HUES48 (cell line): ENCODE measurements around the gene F2RL2.

Experiments used
- H3K27ac ChIP-seq: one replicate; pipeline ENCODE4 v1.7.0; 2013; ENCODE audit warnings: low read depth, low read length, inconsistent platforms
- H3K27me3 ChIP-seq: 2 replicates; pipeline ENCODE4 v1.6.1; 2013; ENCODE audit warnings: mild to moderate bottlenecking, low read length; ENCODE audit not compliant: control insufficient read depth, insufficient read depth
- H3K36me3 ChIP-seq: 2 replicates; pipeline ENCODE4 v1.6.1; 2013; ENCODE audit warnings: low read length; ENCODE audit not compliant: control insufficient read depth, insufficient read depth
- H3K4me1 ChIP-seq: 2 replicates; pipeline ENCODE4 v1.6.1; 2013; ENCODE audit warnings: mild to moderate bottlenecking, low read length; ENCODE audit not compliant: control insufficient read depth, insufficient read depth
- H3K4me3 ChIP-seq: 2 replicates; pipeline ENCODE4 v1.5.1; 2013; ENCODE audit warnings: mild to moderate bottlenecking, low read depth, low read length
- H3K9ac ChIP-seq: 2 replicates; pipeline ENCODE4 v1.6.1; 2013; ENCODE audit warnings: mild to moderate bottlenecking, low read depth, low read length, moderate library complexity
- H3K9me3 ChIP-seq: 2 replicates; pipeline ENCODE4 v1.6.1; 2013; ENCODE audit warnings: low read length; ENCODE audit not compliant: control insufficient read depth, insufficient read depth

Gene F2RL2, protein sequence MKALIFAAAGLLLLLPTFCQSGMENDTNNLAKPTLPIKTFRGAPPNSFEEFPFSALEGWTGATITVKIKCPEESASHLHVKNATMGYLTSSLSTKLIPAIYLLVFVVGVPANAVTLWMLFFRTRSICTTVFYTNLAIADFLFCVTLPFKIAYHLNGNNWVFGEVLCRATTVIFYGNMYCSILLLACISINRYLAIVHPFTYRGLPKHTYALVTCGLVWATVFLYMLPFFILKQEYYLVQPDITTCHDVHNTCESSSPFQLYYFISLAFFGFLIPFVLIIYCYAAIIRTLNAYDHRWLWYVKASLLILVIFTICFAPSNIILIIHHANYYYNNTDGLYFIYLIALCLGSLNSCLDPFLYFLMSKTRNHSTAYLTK

DNA sequence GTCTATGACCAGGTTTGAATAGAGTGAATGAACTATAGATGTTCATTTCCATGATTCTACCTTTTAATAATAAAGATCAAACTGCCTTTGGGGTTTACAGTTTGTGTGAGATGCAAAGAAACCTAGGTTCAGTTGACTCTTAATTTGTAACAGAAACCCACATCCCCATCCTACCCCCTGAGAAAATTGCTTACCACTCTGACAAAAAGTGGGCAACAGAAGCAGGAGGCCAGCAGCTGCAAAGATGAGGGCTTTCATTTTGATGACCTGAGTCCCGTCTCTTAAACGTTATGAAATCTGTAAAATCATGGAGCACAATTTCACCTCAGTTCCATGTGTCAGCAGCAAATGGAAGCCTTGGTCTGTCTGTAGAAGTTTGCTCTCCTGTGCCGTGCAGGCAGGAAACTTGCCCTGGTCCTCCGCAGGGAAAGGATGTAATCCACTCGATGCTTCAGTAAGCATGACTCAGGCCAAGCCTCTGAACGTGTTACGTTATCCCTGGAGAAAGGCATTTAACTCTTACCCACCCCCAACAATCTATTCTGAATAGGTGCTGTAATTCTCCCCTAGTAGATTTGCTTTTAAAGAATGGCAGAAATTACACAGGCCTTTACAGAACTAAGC, at the start of gene F2RL2:
F2RL2 (minus strand) TSS at position 431 of the 624 bp plus-strand sequence; CDS start at position 258, 173 bp downstream.
- Histone ChIP-seq H3K36me3 (no peaks in the 10 kb centered on the region), H3K9me3 (no peaks in the 10 kb centered on the region), H3K4me1 (peaks cover 15% of the 10 kb centered on the region; the same call in 1 of the 2 replicates), H3K4me3 (peak within 1 kb of the TSS; percentile 42; the same call in 1 of the 2 replicates), H3K9ac (no peak within 1 kb of the TSS; the same call in 1 of the 2 replicates), H3K27ac (no peak within 1 kb of the TSS), H3K27me3 (no peaks in the 10 kb centered on the region)

DNA sequence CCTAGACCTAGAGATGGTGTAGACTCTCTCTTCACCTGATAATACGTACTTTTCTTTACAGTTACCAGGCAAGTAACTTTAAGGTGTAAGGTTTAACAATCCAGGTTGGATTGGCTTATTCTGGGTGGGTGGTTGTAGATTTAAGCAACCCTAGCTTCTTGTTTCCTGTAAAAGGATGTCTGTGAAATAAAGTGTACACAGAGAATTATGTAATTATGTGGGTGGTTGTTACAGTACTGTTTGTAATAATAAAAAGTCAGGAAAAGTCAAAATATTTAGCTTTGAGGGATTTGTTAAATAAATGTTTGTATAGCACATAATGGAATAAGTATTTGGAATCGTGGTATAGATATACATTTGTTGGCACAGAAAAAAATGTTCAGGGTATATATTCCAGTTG, 49.0 kb upstream of the F2RL2 start:
- Histone ChIP-seq H3K27ac (no peak overlapping the region), H3K27me3 (no peaks in the 10 kb centered on the region), H3K9me3 (no peaks in the 10 kb centered on the region), H3K9ac (no peak overlapping the region), H3K4me1 (no peaks in the 10 kb centered on the region), H3K36me3 (peaks cover 18% of the 10 kb centered on the region; the same call in 1 of the 2 replicates), H3K4me3 (no peak overlapping the region)

GRCh38 chr5:76670508-76670907, 47.3 kb upstream of the F2RL2 start:
- Histone ChIP-seq H3K27ac (no peak overlapping the region), H3K9me3 (no peaks in the 10 kb centered on the region), H3K27me3 (no peaks in the 10 kb centered on the region), H3K9ac (no peak overlapping the region), H3K4me1 (no peaks in the 10 kb centered on the region), H3K36me3 (peaks cover 18% of the 10 kb centered on the region; the same call in 1 of the 2 replicates), H3K4me3 (no peak overlapping the region)

- Histone ChIP-seq H3K4me1 (no peaks in the 10 kb centered on the region), H3K9me3 (no peaks in the 10 kb centered on the region), H3K4me3 (no peak overlapping the region), H3K36me3 (peaks cover 14% of the 10 kb centered on the region; the same call in 1 of the 2 replicates), H3K9ac (no peak overlapping the region), H3K27me3 (no peaks in the 10 kb centered on the region), H3K27ac (no peak overlapping the region)
These were observed 46.0 kb upstream of the F2RL2 start for GRCh38 chr5:76669245-76669644.

- Histone ChIP-seq H3K4me1 (no peaks in the 10 kb centered on the region), H3K36me3 (peaks cover 7% of the 10 kb centered on the region; the same call in 1 of the 2 replicates)
These were observed 44.3 kb upstream of the F2RL2 start for GRCh38 chr5:76667495-76667894.

DNA sequence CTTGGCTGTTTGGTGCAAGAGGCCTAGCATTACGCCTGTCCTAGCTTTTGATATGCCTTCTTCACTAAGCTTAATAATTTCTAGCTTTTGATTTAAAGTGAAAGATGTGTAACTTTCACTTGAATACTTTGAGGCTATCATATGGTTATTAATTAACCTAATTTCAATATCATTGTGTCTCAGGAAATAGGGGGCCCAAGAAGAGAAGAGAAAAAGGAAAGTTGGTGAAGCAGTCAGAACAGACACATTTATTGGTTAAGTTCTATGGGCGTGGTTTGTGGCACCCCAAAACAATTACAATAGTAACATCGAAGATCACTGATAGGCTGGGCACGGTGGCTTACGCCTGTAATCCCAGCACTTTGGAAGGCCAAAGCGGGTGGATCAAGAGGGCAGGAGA, 40.9 kb upstream of the F2RL2 start:
- Histone ChIP-seq H3K9me3 (no peaks in the 10 kb centered on the region), H3K27me3 (no peaks in the 10 kb centered on the region), H3K9ac (no peak overlapping the region), H3K27ac (no peak overlapping the region), H3K4me3 (no peak overlapping the region), H3K36me3 (0 out of 2 replicates have a peak, but pooled peaks cover under 1% of the 10 kb centered on the region), H3K4me1 (no peaks in the 10 kb centered on the region)

More at GRCh38 chr5:76667495-76667894, 44.3 kb upstream of the F2RL2 start:
- no peaks in the 10 kb centered on the region for H3K9me3 ChIP-seq
- H3K27me3 ChIP-seq: no peaks in the 10 kb centered on the region
- H3K27ac ChIP-seq: no peak overlapping the region
- no peak overlapping the region for H3K4me3 ChIP-seq
- H3K9ac ChIP-seq: no peak overlapping the region

- Histone ChIP-seq H3K9ac (no peak overlapping the region), H3K4me1 (no peaks in the 10 kb centered on the region), H3K9me3 (no peaks in the 10 kb centered on the region), H3K4me3 (no peak overlapping the region), H3K27ac (no peak overlapping the region), H3K27me3 (no peaks in the 10 kb centered on the region), H3K36me3 (peaks cover 6% of the 10 kb centered on the region)
These were observed 40.4 kb upstream of the F2RL2 start for GRCh38 chr5:76663573-76663972.

DNA sequence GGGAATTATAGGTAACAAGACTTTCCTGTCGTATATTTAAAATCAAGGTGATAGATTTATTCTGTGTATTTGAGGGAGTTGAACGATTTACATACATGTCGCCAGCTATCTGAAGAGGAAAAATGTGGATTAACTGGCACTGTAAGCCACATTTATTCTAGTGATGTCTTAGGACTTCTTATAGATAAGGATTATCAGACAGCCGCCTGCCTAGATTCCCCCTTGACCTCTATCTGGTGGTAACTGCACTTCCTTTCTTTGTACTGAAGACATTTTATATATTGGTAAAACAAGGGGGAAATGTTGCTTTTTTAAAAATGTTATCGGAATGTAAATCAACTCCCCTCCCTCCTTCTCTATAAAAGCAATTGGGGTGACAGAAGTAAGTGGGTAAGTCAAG, 39.3 kb upstream of the F2RL2 start:
- Histone ChIP-seq H3K27ac (no peak overlapping the region), H3K9me3 (no peaks in the 10 kb centered on the region), H3K9ac (no peak overlapping the region), H3K4me3 (no peak overlapping the region), H3K27me3 (no peaks in the 10 kb centered on the region), H3K36me3 (peaks cover 10% of the 10 kb centered on the region), H3K4me1 (no peaks in the 10 kb centered on the region)

- Histone ChIP-seq H3K9ac (no peak overlapping the region), H3K9me3 (no peaks in the 10 kb centered on the region), H3K4me3 (no peak overlapping the region), H3K27ac (no peak overlapping the region), H3K4me1 (no peaks in the 10 kb centered on the region), H3K36me3 (peaks cover 10% of the 10 kb centered on the region), H3K27me3 (no peaks in the 10 kb centered on the region)
These were observed 37.2 kb upstream of the F2RL2 start for GRCh38 chr5:76660360-76660759.

DNA sequence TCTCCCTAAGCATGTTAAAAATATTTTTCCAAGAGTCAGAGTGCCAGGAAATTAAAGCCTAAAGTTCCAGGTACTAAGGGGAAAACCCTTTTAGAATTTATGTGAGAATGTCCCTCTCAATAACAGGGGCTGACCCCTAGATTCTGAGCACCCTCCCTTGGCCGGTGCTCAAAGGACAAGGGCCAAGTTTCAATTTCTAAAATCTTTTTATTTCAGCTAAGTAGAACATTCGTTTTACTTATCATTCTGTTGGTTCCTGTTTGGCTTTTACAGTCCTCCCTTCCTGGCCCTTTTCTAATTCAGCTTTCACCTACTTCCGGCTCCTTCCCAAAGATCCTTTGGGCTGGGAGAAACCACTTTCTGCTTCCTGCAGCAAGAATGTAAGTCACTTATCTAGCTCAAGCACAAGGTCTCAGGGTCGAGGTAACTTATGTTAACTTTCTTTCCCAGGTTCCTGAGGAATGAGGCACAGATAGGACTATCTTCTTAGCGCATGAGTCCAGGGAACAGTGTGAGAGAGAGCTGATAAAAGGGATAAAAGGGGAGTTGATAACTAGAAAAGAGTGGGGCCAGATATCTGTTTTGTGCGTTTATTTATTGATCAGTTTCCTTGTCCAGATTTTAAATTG, 34.6 kb upstream of the F2RL2 start:
- Histone ChIP-seq H3K9me3 (no peaks in the 10 kb centered on the region), H3K4me1 (no peaks in the 10 kb centered on the region), H3K9ac (no peak overlapping the region), H3K4me3 (no peak overlapping the region), H3K36me3 (peaks cover 10% of the 10 kb centered on the region), H3K27ac (no peak overlapping the region), H3K27me3 (no peaks in the 10 kb centered on the region)

GRCh38 chr5:76657091-76657490, 33.9 kb upstream of the F2RL2 start:
- H3K27ac ChIP-seq: no peak overlapping the region
- H3K36me3 ChIP-seq: peaks cover 10% of the 10 kb centered on the region
- no peak overlapping the region for H3K9ac ChIP-seq
- H3K4me3 ChIP-seq: no peak overlapping the region
- no peaks in the 10 kb centered on the region for H3K27me3 ChIP-seq
- H3K9me3 ChIP-seq: no peaks in the 10 kb centered on the region
- no peaks in the 10 kb centered on the region for H3K4me1 ChIP-seq
